Embryonic facial prominence (tissue), 1 donor: ENCODE results near the gene GPATCH1.

Source experiments
- DNase-seq: peaks from one replicate; pipeline ENCODE4 v3.0.0-alpha.2; 2016; ENCODE audit errors: extremely low spot score

Gene GPATCH1

DNA sequence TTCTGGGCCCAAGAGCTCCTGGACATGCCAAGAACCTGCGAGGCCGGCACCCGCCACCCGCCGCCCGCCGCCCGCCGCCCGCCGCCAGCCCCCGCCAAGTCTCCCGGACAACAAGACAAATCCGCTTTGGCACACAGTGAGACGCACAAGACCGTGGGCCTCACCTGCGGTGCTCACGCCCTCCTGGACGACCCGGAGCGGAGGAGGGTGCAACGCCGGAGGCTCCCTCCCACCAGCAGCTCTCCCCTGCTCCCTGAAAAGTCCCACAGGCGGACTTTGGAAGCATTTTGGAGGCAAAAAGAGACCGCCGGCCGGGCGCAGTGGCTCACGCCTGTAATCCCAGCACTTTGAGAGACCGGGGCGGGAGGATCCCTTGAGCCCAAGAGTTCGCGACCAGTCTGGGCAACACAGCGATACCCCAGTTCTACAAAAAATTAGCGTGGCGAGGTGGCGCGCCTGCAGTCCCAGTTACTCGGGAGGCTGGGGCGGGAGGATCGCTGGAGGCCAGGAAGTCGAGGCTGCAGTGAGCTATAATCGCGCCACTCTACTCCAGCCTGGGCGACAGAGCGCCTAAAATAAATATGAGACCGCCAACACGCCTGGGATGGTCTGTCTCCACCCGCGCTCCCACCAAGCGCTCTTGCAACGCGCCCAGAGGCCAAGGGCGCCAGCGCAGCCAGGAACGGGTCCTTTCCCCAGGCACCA is 17.1 kb upstream of the GPATCH1 start:
- no peak for DNase-seq

DNA sequence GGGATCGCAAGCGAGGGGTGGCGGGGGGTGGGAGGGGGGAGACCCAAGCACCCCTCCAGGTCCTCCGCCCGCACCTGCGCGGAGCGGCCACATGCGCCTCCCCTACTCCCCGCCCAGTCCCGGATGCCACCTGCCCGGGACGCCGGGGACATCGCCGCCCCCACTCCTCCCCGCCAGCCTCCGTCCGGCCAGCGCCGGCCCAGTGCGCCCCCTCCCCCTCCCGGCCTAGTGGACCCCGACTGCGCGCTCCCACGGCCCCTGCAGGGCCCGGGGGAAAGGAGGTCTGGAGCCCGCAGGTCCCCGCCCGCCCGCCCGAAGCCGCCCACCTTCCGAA is 16.6 kb upstream of the GPATCH1 start:
- DNase-seq: no peak

DNA sequence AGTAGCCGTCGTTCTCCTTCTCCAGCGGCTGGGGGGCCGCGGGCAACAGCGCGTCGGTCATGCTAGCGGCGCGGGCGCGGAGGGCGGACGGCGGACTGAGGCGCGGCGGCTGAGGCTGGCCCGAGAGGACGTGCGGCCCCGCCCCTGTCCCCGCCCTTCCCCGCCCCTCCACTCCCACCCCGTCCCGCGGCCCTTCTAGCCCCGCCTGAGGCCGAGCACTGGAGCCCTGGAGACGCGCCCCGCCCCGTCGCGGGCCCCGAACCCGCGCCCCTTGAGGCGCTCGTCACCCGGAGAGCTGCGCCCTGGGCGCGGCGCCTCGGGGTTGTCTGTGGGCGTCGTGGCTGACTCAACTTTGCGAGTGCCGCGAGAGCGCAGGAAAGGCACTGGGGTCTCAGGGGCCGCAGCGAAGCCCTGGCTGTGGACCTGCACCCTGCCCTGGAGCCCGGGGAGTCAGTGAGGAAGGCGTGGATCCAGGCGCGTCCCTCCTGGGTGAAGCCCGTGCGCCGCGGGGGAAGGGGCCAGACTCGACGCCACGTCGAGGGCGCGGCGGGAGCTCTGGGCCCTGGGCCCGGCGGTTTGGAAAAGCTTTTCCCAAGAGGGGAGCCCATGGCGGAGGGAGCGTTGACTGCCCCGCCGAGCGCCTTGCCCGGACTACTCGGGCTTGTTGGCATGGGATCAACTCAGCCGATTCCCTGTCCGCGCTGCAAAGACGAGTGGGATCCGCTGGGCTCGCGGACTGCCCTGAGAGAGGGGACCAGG is 16.0 kb upstream of the GPATCH1 start, which contains the start of gene RHPN2:
TSS of gene RHPN2 (minus strand) at position 97 of the 759 bp plus-strand sequence. CDS start at position 61, 36 bp downstream.
- no peak for DNase-seq

DNA sequence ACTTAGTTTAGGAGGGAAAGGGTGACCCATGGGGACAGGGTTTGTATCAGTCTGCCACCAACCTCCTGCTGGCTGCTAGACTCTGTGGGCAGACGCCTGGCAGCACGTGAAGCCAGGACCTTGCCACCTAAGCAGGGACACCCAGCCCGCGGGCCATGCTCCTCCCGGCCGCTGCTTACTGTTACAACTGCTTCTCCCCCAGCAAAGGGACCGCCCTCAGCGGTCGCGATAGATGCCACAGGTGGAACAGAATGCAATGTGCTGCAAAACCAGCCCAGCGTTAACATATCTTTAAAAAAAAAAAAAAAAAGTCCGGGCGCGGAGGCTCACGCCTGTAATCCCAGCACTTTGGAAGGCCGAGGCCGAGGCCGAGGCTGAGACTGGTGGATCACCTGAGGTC is 14.4 kb upstream of the GPATCH1 start:
- no peak for DNase-seq

DNA sequence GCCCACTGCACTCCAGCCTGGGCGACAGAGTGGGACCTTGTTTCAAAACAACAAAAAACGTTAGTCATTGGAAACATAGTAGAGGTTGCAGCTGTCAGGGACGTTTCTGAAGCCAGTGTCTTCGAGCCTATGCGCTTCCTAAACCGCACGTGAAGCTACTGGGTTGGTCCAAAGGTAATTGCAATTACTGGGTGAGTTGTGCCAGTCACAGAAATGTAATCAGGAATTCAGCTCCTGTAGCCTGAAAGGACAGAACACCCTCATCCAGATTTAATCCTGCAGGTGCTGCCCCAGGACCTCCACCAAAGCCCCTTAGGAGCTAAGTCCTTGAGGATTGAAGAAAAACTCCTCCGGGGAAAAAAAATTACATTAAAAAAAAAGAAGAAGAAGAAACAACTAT is 13.9 kb upstream of the GPATCH1 start:
- DNase-seq: no peak

DNA sequence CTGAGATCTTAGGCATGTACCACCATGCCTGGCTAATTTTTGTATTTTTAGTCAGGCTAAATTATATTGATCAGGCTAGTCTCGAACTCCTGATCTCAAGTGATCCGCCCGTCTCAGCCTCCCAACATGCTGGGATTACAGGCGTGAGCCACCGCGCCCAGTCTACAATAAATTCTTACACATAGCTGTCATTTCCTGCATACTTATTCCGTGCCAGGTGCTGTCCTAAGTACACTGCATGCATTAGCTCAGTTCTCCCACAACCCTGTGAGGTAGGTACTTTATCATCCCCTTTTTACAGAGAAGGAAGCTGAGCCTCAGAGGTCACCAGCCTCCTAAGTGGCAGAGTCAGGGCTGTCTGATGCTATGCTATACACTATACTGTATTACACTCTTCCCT is 9.1 kb upstream of the GPATCH1 start:
- no peak for DNase-seq

DNA sequence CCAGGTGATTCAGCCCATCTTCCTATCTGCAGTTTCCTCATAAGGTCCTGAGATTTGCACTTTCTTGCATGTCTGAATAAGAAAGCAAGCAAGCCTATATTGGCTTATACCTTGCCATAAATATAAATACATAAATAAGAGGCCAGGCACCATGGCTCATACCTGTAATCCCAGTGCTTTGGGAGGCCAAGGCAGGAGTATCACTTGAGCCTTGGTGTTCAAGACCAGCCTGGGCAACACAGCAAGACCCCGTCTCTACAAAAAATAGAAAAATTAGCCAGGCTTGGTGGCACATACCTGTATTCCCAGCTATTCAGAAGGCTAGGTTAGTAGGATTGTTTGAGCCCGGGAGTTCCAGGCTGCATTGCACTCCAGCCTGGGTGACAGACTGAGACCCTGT is 5.5 kb upstream of the GPATCH1 start:
- no peak for DNase-seq

DNA sequence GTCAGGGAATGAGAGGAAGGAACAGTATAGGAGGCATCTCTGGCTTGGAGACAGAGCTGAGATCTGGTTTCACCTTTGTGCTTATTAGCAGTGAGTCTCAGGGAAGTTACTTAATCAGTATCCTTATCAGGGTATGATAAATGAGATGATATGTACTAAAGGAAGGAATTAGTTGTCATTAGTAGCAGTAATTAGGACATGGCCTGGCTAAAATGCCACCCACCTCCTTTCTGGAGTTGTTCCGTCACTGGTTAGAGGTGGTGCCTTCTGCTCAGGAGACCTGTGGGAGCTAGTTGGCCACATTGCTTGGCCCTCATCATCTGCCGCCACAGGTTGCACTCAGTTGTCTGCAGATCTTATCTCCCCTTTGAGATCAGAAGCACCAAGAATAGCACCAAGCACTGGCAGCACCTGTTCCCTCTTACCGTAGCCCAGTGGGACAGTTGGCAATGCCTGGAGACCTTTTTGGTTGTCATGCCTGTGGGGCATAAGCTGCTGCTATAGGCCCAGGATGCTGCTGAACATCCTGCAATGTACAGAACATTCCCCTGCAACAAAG is 4.7 kb downstream of the GPATCH1 start:
- DNase-seq: no peak

DNA sequence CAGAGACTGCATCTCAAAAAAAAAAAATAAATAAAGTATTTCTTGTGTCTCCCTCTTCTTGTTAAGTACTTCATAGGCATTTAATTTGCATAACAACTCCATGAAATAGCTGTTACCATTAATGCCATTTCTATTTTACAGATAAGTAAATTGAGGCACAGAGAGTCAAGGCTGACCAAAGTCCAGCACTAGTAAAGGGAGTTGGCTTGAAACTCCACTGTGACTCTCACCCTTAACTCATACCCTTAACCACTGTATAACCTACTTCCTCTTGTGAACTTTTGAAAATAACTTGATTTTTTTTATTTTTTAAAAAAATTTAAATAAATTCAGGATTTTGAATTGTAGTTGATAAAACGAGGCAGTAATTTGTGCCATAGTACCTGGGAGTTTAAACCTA is 6.0 kb downstream of the GPATCH1 start:
- DNase-seq: no peak

DNA sequence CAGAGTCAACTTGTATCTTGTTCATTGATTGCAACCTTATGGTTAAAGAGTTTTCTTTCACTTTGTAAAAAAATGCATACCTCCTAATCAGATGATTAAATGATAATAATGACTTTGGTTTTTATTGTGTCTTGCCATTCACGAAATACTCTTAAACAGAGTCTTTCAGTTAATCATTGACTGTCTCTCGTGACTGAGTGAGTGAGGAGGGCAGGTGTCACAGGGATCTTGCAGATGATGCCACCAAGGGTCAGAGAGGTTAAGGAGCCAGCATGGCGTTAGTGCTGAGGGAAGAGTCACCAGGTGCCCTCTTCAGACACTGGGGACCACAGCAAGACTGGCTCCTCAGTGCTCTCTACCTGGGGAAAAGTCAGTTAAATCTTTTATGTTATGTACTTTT is 8.0 kb downstream of the GPATCH1 start:
- DNase-seq: no peak

DNA sequence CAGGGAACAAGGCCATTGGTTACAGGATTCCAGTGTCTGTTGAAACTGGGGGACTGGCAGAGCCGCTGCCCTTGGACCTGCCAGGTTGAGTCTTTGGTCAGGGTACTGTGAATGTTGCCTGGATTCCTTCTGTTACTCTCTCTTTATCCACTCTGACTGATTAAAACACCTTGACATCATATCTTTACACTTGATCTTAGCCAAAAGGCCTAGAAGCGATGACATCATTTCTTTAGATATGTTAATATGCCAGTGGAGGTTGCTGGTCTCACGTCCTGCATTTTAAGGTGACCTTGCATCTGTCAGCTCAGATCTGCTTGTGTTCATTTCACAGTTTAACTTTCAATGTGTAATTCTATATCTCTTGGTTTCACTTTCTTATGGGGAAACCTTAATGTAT is 9.2 kb downstream of the GPATCH1 start:
- DNase-seq: no peak

DNA sequence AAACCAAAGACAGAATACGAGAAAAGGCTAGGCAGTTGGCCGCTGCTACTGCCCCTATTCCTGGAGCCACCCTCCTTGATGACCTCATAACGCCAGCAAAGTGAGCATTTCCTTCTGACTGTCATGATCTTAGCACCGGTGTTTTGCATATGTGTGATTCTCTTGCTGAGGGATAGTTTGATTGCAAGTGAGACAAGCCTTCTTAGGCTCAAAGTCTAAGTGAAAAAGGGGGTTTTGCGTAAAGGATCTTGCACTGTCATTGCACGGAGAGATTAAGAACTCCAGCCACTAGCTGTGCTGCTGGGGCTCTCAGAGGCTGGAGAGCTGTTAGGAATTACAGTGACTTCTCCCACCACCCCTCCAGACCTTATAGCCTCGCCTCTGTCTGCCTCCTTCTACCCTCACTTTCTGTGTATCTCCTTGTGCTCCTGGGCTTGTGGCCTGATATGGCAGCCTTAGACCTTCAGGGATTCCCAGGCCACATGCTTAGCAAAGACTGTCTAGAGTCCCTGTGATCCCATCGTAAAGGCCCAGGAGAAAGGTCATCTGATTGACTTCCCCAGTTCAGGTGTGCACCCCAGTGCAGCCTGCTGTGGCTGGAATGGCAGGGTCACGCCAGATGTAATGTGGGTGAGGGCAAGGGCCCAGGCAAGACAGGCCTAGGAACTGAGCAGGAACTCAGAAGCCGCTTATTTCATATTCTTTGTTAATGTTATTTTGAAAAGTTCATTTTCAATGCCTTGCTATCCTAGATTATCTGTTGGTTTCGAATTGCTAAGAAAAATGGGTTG is 12.6 kb downstream of the GPATCH1 start:
- no peak for DNase-seq

DNA sequence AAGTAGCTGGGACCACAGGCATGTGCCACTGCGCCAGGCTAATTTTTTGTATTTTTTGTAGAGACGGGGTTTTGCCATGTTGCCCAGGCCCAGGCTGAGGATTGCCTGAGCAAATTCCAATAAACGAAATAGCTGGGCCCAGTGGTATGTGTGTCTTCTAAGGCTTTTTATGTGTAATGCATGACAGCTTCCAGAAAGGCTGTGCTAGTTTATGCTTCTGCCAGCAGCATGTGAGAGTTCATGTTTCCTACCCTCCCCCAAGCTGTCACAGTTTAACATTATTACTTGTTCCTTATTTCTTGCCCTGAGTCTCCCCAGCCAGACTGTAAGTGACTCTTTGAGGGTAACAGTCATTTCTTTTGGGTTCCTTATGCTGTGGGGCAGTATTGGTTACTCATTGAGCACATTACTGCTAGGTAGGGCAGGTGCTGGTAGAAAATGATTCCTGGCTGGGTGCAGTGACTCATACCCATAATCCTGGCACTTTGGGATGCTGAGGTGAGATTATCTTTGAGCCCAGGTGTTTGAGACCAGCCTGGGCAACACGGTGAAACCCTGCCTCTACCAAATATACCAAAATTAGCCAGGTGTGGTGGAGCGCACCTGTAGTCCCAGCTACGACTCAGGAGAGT is 13.6 kb downstream of the GPATCH1 start:
- no peak for DNase-seq

DNA sequence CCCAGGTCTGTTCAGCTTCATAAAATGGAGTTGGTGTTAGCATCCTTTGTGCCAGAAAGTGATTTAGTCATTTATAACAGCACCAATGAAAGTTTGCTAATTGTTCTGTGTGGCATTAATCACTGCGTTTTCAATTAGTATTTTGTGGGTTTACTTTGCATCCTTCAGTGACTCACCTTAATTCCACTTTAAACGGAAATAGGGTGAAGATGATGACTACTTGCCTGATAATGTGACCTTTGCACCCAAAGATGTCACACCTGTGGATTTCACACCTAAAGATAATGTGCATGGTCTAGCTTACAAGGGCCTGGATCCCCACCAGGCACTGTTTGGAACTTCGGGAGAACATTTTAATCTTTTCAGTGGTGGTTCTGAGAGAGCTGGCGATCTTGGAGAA is 15.0 kb downstream of the GPATCH1 start:
- no peak for DNase-seq

DNA sequence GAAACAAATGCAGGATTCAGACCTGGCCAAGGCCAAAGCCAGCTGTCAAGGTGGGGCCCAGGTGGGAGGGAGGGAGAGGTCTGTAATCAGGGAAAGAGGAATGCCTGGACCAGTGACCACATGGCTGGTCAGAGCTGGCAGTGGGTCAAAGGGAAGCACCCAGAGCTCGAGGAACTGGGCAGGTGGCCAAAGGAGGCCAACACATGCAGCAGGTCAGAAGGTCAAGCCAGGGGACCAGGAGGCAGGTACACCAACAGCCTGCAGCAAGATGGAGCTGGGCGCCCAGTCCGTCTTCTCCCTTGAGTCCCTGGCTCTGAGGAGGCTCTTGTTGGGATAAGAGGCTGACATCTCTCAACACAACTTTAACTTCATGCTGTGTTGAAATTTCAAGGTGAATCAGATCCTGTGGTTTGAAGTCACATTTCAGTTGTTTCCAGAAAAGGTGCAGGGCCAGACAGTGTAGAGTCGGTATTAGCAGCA is 17.1 kb downstream of the GPATCH1 start:
- no peak for DNase-seq

DNA sequence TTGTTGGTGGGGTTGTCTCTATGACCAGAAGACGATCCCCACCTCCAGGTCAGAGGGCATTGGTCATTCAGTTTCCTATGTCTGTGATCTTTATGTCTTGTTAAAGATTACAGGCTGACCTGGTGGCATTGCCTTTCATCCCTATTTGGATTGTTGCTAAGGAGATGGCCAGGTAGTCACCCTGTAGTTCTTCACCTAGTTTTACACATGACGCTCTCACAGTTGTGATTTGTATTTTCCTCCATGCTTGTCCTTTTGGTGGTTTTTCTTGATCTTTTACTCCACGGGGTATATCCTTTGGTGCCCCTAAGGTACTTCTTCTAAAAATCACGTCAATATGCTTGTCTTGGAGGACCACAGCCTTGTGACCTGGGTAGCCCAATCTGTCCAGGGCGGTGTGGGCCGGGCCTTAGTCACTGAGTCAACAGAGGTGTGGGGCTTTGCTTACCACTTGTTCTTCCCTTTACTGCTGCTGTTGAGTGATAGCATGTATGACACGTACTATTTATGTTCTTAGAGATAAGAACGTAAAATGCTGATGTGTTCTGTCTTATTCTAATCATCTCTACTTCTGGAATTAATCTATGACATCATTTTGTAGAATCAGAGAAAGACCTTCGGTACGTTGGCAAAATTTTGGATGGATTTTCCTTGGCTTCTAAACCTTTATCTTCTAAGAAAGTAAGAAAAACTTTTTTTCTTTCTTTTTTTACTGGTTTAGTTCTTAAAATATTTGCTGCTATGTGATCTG is 20.1 kb downstream of the GPATCH1 start:
- DNase-seq: no peak

DNA sequence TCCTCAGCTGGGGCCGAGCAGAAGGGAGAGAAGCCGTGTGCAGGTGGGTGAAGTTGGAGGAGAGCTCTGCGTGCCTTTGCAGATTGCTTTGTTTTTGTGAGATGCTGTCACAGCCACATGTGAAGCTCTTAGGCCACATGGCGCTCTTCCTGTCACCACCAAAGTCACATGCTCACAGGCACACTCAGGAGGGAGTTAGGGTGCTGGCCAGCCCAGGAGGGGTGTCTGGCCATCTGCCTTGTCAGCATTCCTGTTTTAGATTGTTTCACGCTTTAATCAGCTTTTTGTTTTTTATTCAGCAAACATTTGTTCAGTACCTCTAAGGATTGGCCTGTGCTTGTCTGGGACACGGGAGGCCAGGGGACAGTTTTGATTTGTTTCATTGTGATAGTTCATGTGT is 21.9 kb downstream of the GPATCH1 start:
- no peak for DNase-seq

DNA sequence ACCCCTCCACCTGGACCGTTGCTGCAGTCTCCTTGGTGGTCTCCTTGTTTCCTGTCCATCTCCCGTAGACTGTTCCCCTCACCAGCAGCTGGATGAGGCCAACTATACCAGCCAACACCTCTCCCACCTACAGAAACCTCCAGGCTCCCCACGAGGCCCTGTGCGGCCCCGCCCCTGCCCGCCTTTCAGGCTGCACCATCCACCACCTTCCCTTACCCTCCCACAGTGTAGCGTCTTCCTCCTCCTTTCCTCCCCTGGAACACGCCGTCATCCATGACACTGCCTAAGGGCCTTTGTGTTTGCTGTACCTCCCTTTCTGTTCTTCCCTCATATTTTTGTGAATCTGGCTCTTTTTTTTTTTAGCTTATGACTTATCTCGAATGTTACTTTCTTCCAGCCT is 27.2 kb downstream of the GPATCH1 start:
- DNase-seq: no peak

DNA sequence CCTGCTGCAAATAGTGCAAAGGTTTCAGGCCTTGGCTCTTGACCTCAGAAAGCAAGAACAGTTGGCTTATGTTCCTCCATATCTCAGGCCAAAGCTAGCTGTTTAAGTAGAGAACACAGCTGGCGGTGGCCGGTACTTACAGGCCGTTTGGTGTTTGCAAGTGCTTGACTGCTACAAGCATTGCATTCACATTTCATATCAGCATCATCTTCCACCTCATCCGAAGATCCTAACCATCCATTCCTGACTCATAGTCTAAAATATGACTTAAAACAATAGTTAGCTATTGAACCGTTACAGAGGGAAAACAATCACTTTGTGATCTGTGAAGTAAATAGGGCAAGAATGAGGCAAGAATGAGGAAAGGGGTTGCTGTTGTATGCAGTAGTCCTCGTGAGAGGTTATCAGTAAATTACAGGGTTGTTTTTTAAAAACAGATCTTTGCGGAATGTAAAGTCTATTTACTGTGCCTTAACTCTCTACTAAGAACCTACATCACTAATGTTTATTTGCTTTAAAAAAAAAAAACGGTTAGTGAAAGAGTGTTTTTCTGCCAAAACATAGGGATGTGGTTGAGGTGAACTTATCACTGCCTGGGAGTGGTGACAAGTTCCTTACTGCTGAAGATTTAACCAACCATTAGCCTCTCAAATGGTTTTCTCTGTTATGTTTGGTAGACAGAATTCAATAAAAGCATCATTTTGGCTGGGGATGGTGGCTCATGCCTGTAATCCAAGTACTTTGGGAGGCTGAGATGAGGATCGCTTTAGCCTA is 29.3 kb downstream of the GPATCH1 start:
- no peak for DNase-seq

DNA sequence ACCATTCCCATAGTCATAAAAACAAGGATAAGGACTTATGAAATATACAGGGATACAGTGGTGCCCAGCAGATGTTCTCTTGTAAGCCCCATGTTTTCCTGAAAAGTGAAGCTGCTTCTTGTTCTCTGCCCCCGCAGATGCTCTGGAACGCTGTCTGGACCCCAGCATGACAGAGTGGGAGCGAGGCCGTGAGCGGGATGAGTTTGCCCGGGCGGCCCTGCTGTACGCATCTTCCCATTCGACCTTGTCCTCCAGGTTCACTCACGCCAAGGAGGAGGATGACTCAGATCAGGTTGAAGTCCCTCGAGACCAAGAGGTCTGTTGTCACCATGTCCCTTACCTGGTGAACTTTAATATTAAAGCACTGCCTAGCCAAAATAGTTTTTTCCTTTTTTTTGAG is 30.6 kb downstream of the GPATCH1 start:
- no peak for DNase-seq
